ENCODE results near the gene FGF5. TPM values are rescaled to one million over a fixed set of nuclear protein-coding genes. Genes with fewer than 3 reads are reported as not detected.

The FGF5 gene
- total RNA-seq, 2 donors from 2014 or later = not detected

DNA sequence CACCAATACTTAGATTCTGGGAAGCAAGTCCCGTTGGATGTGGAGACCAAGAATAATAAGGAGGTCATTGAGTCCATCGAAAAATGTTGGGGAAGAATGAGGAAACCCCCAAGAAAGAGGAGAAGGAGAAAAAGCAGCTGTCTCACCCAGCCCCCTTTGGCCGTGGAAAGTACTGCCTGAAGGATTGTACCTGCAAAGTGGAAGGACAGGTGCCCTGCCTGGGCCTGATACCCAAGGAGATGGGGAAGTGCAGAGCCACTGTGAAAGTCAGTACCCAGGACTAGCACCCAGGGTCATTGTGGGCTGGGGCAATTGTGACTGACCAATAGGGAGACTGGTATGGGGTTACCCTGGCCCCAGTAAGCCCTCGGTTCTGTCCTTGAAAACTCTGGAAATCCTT, 55.3 kb downstream of the FGF5 start:
- Histone ChIP-seq H3K27ac (no peak overlapping the region), H3K27me3 (replicated peaks; ENCODE audit: insufficient read depth) (no peaks in the 10 kb centered on the region)
- TF ChIP-seq, protein P1, sequence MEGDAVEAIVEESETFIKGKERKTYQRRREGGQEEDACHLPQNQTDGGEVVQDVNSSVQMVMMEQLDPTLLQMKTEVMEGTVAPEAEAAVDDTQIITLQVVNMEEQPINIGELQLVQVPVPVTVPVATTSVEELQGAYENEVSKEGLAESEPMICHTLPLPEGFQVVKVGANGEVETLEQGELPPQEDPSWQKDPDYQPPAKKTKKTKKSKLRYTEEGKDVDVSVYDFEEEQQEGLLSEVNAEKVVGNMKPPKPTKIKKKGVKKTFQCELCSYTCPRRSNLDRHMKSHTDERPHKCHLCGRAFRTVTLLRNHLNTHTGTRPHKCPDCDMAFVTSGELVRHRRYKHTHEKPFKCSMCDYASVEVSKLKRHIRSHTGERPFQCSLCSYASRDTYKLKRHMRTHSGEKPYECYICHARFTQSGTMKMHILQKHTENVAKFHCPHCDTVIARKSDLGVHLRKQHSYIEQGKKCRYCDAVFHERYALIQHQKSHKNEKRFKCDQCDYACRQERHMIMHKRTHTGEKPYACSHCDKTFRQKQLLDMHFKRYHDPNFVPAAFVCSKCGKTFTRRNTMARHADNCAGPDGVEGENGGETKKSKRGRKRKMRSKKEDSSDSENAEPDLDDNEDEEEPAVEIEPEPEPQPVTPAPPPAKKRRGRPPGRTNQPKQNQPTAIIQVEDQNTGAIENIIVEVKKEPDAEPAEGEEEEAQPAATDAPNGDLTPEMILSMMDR (IDR thresholded peaks at IDR 0.05) = no peak

DNA sequence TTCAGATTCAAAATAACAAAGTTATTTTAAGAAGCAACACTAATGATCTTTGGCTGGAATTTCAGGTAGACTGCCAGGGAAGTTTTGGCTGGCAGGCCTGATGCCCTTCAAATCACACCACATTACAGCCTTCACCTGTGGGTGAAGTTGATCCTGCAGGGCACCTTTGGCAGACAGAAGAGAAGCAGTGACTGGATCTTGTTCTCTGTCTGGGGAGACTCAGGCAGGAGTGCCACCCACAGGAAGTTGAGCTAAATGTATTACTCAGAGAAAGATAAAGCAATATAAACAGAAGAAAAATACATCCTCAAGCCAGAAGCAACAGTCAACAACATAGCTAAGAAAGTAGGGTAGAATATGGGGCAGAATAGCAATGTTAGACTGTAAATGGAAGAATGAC, 56.3 kb downstream of the FGF5 start:
- Histone ChIP-seq H3K27ac (no peak overlapping the region), H3K4me3 (no peak overlapping the region)
- no peak for ATAC-seq (ENCODE audit: insufficient number of reproducible peaks, low FRiP score, low read depth)

More for the DNA sequence above, 55.3 kb downstream of the FGF5 start:
- DNase-seq (ENCODE audit: low spot score) (no peak), ATAC-seq (ENCODE audit: insufficient number of reproducible peaks, low FRiP score, low read depth) (no peak)
- Histone ChIP-seq H3K4me1 (ENCODE audit: control insufficient read depth in 1 of 2, low read depth in 2 of 2) (peaks cover 4 to 8% of the 10 kb centered on the region in 2 donors), H3K4me3 (no peak overlapping the region), H3K9me3 (no peaks in the 10 kb centered on the region), H3K36me3 (no peaks in the 10 kb centered on the region)

DNA sequence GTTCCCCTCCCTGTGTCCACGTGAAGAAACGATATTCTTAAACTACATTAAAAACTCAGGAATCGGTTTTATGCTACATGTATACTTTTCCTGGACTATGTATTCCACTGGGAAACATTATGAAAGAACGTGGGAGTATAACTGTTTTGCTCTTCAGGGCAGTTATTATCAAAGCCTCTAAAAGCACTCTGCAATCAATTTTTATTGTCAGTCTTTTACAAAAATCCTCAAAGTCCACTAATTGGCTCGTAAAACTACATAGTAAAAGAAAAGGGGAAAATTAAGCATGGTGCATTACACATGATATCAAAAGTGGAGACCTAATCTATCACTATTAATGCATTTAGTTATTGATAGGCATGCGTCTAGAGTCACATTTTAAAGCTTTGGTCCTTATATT, 57.7 kb downstream of the FGF5 start:
- Histone ChIP-seq H3K9me3 (no peaks in the 10 kb centered on the region), H3K4me1 (ENCODE audit: control insufficient read depth in 1 of 2, low read depth in 2 of 2) (peaks cover 4 to 8% of the 10 kb centered on the region in 2 donors), H3K36me3 (no peaks in the 10 kb centered on the region), H3K27ac (no peak overlapping the region), H3K27me3 (replicated peaks; ENCODE audit: insufficient read depth) (no peaks in the 10 kb centered on the region), H3K4me3 (no peak overlapping the region)
- TF ChIP-seq, protein P1 (IDR thresholded peaks at IDR 0.05) = no peak
- ATAC-seq (ENCODE audit: insufficient number of reproducible peaks, low FRiP score, low read depth) (no peak), DNase-seq (ENCODE audit: low spot score) (no peak)

More for the DNA sequence above, 56.3 kb downstream of the FGF5 start:
- H3K4me1 ChIP-seq (ENCODE audit: control insufficient read depth in 1 of 2, low read depth in 2 of 2) = peaks cover 4 to 8% of the 10 kb centered on the region in 2 donors
- DNase-seq (ENCODE audit: low spot score) = no peak
- no peaks in the 10 kb centered on the region for H3K36me3 ChIP-seq
- H3K9me3 ChIP-seq = no peaks in the 10 kb centered on the region
- TF ChIP-seq, protein P1 (IDR thresholded peaks at IDR 0.05) = no peak
- no peaks in the 10 kb centered on the region for H3K27me3 ChIP-seq (replicated peaks; ENCODE audit: insufficient read depth)

DNA sequence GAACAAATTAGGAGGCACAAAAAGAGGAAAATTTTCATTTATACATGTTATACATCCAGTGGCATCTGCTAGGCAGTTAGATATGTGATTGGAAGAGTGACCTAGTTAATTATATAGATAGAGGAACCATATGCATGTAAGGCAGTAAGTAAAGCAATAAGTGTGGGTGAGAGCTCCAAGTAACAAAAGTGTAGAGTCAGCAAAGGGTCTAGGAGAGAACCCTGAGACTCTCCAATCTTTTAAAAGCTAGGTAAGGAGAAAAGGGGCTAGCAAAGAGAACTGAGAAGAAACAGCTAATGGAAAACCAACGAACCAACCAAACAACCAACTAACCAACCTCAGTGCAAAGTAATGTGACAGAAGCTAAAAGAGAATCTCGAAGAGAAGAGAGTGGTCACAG, 65.2 kb downstream of the FGF5 start:
- Histone ChIP-seq H3K4me3 (no peak overlapping the region), H3K4me1 (ENCODE audit: control insufficient read depth in 1 of 2, low read depth in 2 of 2) (peaks cover 0 to 10% of the 10 kb centered on the region in 2 donors), H3K9me3 (no peaks in the 10 kb centered on the region), H3K27ac (no peak overlapping the region), H3K27me3 (replicated peaks; ENCODE audit: insufficient read depth) (no peaks in the 10 kb centered on the region), H3K36me3 (no peaks in the 10 kb centered on the region)
- ATAC-seq (ENCODE audit: insufficient number of reproducible peaks, low FRiP score, low read depth) (no peak), DNase-seq (ENCODE audit: low spot score) (no peak)
- TF ChIP-seq, protein P1 (IDR thresholded peaks at IDR 0.05) = no peak

GRCh38 chr4:80333121-80333520, 66.7 kb downstream of the FGF5 start:
- H3K4me1 ChIP-seq (ENCODE audit: control insufficient read depth in 1 of 2, low read depth in 2 of 2) = peaks cover 0 to 10% of the 10 kb centered on the region in 2 donors
- DNase-seq (ENCODE audit: low spot score) = no peak
- no peaks in the 10 kb centered on the region for H3K9me3 ChIP-seq
- TF ChIP-seq, protein P1 (IDR thresholded peaks at IDR 0.05) = no peak
- H3K4me3 ChIP-seq = no peak overlapping the region
- no peak for ATAC-seq (ENCODE audit: insufficient number of reproducible peaks, low FRiP score, low read depth)
- no peaks in the 10 kb centered on the region for H3K27me3 ChIP-seq (replicated peaks; ENCODE audit: insufficient read depth)
- no peak overlapping the region for H3K27ac ChIP-seq
- H3K36me3 ChIP-seq = no peaks in the 10 kb centered on the region
